Right atrium auricular region (tissue), 2 donors: ENCODE results near the gene ARFIP1. TPM values are rescaled to one million over a fixed set of nuclear protein-coding genes. Genes with fewer than 3 reads are reported as not detected.
"Not testable (repeated sequence)": the region's sequence is repeated elsewhere in the genome, so short reads cannot be mapped to it uniquely, and the experiment has no call there.

Experiments used
- DNase-seq: peaks from one replicate; pipeline ENCODE4 v3.0.0-alpha.2; 2019; ENCODE audit warnings: low spot score
- H3K27ac ChIP-seq, 2 donors: fragments of 200-600 bp; sonication (generic); 1 replicate in 1 of 2; 2 replicates in 1 of 2; pipeline ENCODE4 v1.5.1; 2016 to 2019
- H3K27me3 ChIP-seq, 2 donors: fragments of 200-600 bp; sonication (generic); one replicate each; pipeline versions ENCODE4 v1.5.1 to v1.6.0; 2017 to 2019
- H3K36me3 ChIP-seq: fragments of 200-600 bp; sonication (generic); one replicate; pipeline ENCODE4 v1.5.1; 2016
- H3K4me1 ChIP-seq, 2 donors: fragments of 200-600 bp; sonication (generic); one replicate each; pipeline versions ENCODE4 v1.5.1 to v1.6.0; 2017 to 2019
- H3K4me3 ChIP-seq, 2 donors: fragments of 200-600 bp; sonication (generic); 1 replicate in 1 of 2; 2 replicates in 1 of 2; pipeline ENCODE4 v1.5.1; 2017 to 2019; ENCODE audit warnings: mild to moderate bottlenecking in 1 of 2, moderate library complexity in 1 of 2
- H3K9me3 ChIP-seq, 2 donors: fragments of 200-600 bp; sonication (generic); one replicate each; pipeline ENCODE4 v1.5.1; 2019
- CTCF ChIP-seq, 2 donors: fragments of 200-600 bp; sonication (generic); IDR thresholded peaks; one replicate each; pipeline ENCODE4 v1.5.1; 2019; ENCODE audit warnings: antibody characterized with exemption in 2 of 2
- total RNA-seq, 2 donors: library from RNA; depleted of rRNA; stranded (reverse); fragments of >200 nt; gene quantifications; one replicate each; pipeline ENCODE4 v1.1.0, GENCODE V29; 2016

The ARFIP1 gene
- total RNA-seq, 2 donors from 2014 or later = 10.9 to 12.4 TPM

GRCh38 chr4:152858934-152859333 is 79.2 kb downstream of the ARFIP1 start:
- TF ChIP-seq CTCF (IDR thresholded peaks at IDR 0.05) = no peak
- Histone ChIP-seq H3K4me1 (no peaks in the 10 kb centered on the region), H3K4me3 (no peak overlapping the region), H3K36me3 (no peaks in the 10 kb centered on the region), H3K27ac (no peak overlapping the region), H3K27me3 (no peaks in the 10 kb centered on the region), H3K9me3 (peaks cover 2 to 5% of the 10 kb centered on the region in 2 donors)
- no peak for DNase-seq

GRCh38 chr4:152860046-152860445 is 80.3 kb downstream of the ARFIP1 start:
- no peaks in the 10 kb centered on the region for H3K4me1 ChIP-seq
- DNase-seq = no peak
- H3K4me3 ChIP-seq = no peak overlapping the region
- H3K27ac ChIP-seq = no peak overlapping the region
- no peaks in the 10 kb centered on the region for H3K27me3 ChIP-seq
- no peaks in the 10 kb centered on the region for H3K36me3 ChIP-seq
- no peak for TF ChIP-seq CTCF (IDR thresholded peaks at IDR 0.05)
- no peaks in the 10 kb centered on the region for H3K9me3 ChIP-seq

- Histone ChIP-seq H3K4me1 (no peaks in the 10 kb centered on the region), H3K36me3 (no peaks in the 10 kb centered on the region), H3K27me3 (no peaks in the 10 kb centered on the region), H3K27ac (no peak overlapping the region), H3K9me3 (no peaks in the 10 kb centered on the region), H3K4me3 (no peak overlapping the region)
- DNase-seq = no peak
- no peak for TF ChIP-seq CTCF (IDR thresholded peaks at IDR 0.05)
Measured at GRCh38 chr4:152862608-152863007, 82.9 kb downstream of the ARFIP1 start.

- DNase-seq = no peak
- H3K36me3 ChIP-seq = no peaks in the 10 kb centered on the region
- H3K4me1 ChIP-seq = no peaks in the 10 kb centered on the region
- no peak overlapping the region for H3K27ac ChIP-seq
- H3K9me3 ChIP-seq = no peaks in the 10 kb centered on the region
- no peak for TF ChIP-seq CTCF (IDR thresholded peaks at IDR 0.05)
- no peaks in the 10 kb centered on the region for H3K27me3 ChIP-seq
- H3K4me3 ChIP-seq = no peak overlapping the region
Measured at GRCh38 chr4:152864361-152864760, 84.6 kb downstream of the ARFIP1 start.

- H3K4me1 ChIP-seq, DNase-seq: not testable (repeated sequence)
Measured at GRCh38 chr4:152866432-152866993, 86.8 kb downstream of the ARFIP1 start.

GRCh38 chr4:152870606-152871005 is 90.9 kb downstream of the ARFIP1 start:
- Histone ChIP-seq H3K36me3 (no peaks in the 10 kb centered on the region), H3K9me3 (no peaks in the 10 kb centered on the region), H3K4me1 (no peaks in the 10 kb centered on the region), H3K27ac (no peak overlapping the region), H3K27me3 (no peaks in the 10 kb centered on the region), H3K4me3 (no peak overlapping the region)
- DNase-seq = no peak
- no peak for TF ChIP-seq CTCF (IDR thresholded peaks at IDR 0.05)

More at GRCh38 chr4:152866432-152866993, 86.8 kb downstream of the ARFIP1 start:
- H3K27me3 ChIP-seq, H3K4me3 ChIP-seq, H3K9me3 ChIP-seq, H3K36me3 ChIP-seq, H3K27ac ChIP-seq: not testable (repeated sequence)
